Uterus (tissue), 4 donors: Measurements from ENCODE around the gene MCM8. TPM values are rescaled to one million over a fixed set of nuclear protein-coding genes. Genes with fewer than 3 reads are reported as not detected.

Source experiments
- DNase-seq, 2 donors: peaks; one replicate each; pipeline ENCODE4 v3.0.0-alpha.2; 2019 to 2020
- H3K27ac ChIP-seq, 2 donors: fragments of 200-600 bp; sonication (generic); 1 replicate in 1 of 2; 2 replicates in 1 of 2; pipeline ENCODE4 v1.5.1; 2016 to 2018
- H3K27me3 ChIP-seq, 2 donors: fragments of 200-600 bp; sonication (generic); one replicate each; pipeline ENCODE4 v1.5.1; 2018 to 2019; ENCODE audit warnings: control low read depth in 1 of 2
- H3K36me3 ChIP-seq, 2 donors: fragments of 200-600 bp; sonication (generic); one replicate each; pipeline ENCODE4 v1.5.1; 2019; ENCODE audit warnings: control low read depth in 1 of 2
- H3K4me1 ChIP-seq, 2 donors: fragments of 200-600 bp; sonication (generic); one replicate each; pipeline ENCODE4 v1.5.1; 2018 to 2019; ENCODE audit warnings: control low read depth in 1 of 2
- H3K4me3 ChIP-seq, 2 donors: fragments of 200-600 bp; sonication (generic); 1 replicate in 1 of 2; 2 replicates in 1 of 2; pipeline ENCODE4 v1.5.1; 2018 to 2019; ENCODE audit warnings: mild to moderate bottlenecking in 1 of 2
- H3K9me3 ChIP-seq, 2 donors: fragments of 200-600 bp; sonication (generic); one replicate each; pipeline ENCODE4 v1.5.1; 2019; ENCODE audit warnings: control low read depth in 1 of 2
- CTCF ChIP-seq, 4 experiments: fragments of 200-600 bp in 2 of 4; fragments of 450-650 bp in 2 of 4; sonication (generic) in 2 of 4; IDR thresholded peaks; one replicate each; pipeline ENCODE4 v1.5.1; 2016 to 2019; ENCODE audit warnings: antibody characterized with exemption in 4 of 4, mild to moderate bottlenecking in 2 of 4, moderate library complexity in 1 of 4
- POLR2A ChIP-seq, 2 donors: fragments of 450-650 bp; IDR thresholded peaks; one replicate each; pipeline ENCODE4 v1.6.1; 2016; ENCODE audit warnings: antibody characterized with exemption in 2 of 2, mild to moderate bottlenecking in 1 of 2, moderate library complexity in 1 of 2
- intact Hi-C: fragments of 100-400 bp; cut with DNase I; formaldehyde crosslinking; loops from one replicate; pipeline ENCODE4 v1.15.1; 2023; ENCODE audit warnings: low total_unique reads
- small RNA-seq: library from RNA; depleted of rRNA; stranded (forward); fragments of <200 nt; gene quantifications from one replicate; pipeline ENCODE3, GENCODE V24; 2016
- total RNA-seq, 4 donors: library from RNA; depleted of rRNA in 3 of 4; stranded (reverse); fragments of >200 nt in 3 of 4; gene quantifications; one replicate each; pipeline versions ENCODE4 v1.1.0 to v1.2.4, GENCODE V29; 2014 to 2023
- donor health status: DM: yes; HTN: yes; CAD: no.

The MCM8 gene
- total RNA-seq, 4 donors from 2014 or later, result 3.8 to 10.9 (median 8.7) TPM

- Histone ChIP-seq H3K27ac (no peak overlapping the region), H3K9me3 (no peaks in the 10 kb centered on the region), H3K4me3 (no peak overlapping the region), H3K27me3 (no peaks in the 10 kb centered on the region), H3K4me1 (no peaks in the 10 kb centered on the region), H3K36me3 (no peaks in the 10 kb centered on the region)
- DNase-seq, result no peak
- no peak for TF ChIP-seq POLR2A (IDR thresholded peaks at IDR 0.05)
- no peak for TF ChIP-seq CTCF (IDR thresholded peaks at IDR 0.05)
- intact Hi-C loops, result no loop called here
Measured at GRCh38 chr20:6046432-6046831, 96.0 kb downstream of the MCM8 start.

GRCh38 chr20:6048391-6048790 lies 97.9 kb downstream of the MCM8 start:
- TF ChIP-seq POLR2A (IDR thresholded peaks at IDR 0.05) (no peak), CTCF (IDR thresholded peaks at IDR 0.05) (no peak)
- intact Hi-C loops, result no loop called here

More at GRCh38 chr20:6048391-6048790, 97.9 kb downstream of the MCM8 start:
- Histone ChIP-seq H3K9me3 (no peaks in the 10 kb centered on the region), H3K27ac (no peak overlapping the region), H3K36me3 (no peaks in the 10 kb centered on the region), H3K27me3 (peaks cover 0 to 5% of the 10 kb centered on the region in 2 donors), H3K4me1 (peaks cover 0 to 6% of the 10 kb centered on the region in 2 donors), H3K4me3 (no peak overlapping the region)
- no peak for DNase-seq

Small RNAs within 50 kb of the gene (small RNA-seq; reads per million reads assigned to genes)
- not detected for gene RF00019
- not detected for gene RN7SL498P

Other genes with a start within 250 kb of the MCM8 start
- gene SHLD1, start 200.3 kb upstream of the MCM8 start, total RNA-seq, result 1 to 10 TPM; 1.8 to 9.7 (median 6.3) TPM
- gene CHGB, start 39.1 kb upstream of the MCM8 start, total RNA-seq, result 1 to 10 TPM in 1 of 4 donors, under 1 TPM in 1, not detected in 2; 0.95 to 3.2 TPM
- 10 to 100 TPM in 1 of 4 donors, 1 to 10 TPM in 3; 1.8 to 11.9 (median 4.0) TPM for gene TRMT6, start 119 bp upstream of the MCM8 start, total RNA-seq
- 10 to 100 TPM; 42.5 to 89.1 (median 44.6) TPM for gene CRLS1, start 55.5 kb downstream of the MCM8 start, total RNA-seq
- 1 to 10 TPM in 1 of 4 donors, under 1 TPM in 1, not detected in 2; 0.73 to 1.2 TPM for gene LRRN4, start 103.4 kb downstream of the MCM8 start, total RNA-seq
- 1 to 10 TPM in 2 of 4 donors, under 1 TPM in 2; under 0.01 to 8.5 (median 4.2) TPM for gene FERMT1, start 172.4 kb downstream of the MCM8 start, total RNA-seq